ENCODE data around the gene ACKR2.

DNA sequence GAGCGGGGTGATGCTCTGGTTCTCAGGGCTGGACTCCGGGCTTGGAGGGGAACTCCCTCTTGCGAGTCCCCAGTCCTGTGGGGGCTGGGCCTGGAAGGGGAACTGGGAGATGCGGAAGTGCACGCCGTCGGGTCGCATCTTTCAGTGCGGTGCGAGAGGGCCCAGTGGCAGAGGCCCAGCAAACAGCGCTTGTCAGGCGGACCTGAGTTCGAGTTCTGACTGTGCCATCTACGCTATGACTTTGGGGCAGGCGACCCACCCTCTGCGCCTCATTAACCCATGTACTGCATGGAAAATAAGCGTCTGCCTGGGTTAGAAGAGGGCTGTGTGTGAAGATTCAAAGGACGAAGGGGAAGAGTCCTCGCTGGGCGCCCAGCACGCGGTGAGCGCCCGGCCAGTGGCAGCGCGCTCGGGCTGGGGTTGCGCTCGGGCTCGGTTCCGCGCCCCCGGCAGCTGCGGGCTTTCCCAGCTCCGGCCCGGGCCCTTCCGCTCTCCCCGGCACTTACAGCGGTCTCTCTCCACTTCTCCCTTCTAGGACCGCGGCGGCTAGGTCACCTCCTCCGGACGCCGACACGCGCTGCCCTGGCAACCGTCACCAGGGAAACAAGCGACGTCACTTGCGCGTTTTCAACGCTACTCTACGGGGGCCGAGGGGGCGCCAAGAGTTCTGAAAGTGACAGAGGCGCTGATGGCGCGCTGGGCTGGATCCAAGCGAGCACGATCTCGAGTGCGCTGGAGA, 36.4 kb upstream of the ACKR2 start, which contains the start of gene CCDC13:
- TF ChIP-seq CTCF (tag by site-specific recombination; IDR thresholded peaks at IDR 0.05) (no peak), ZNF660 (tag by site-specific recombination; IDR thresholded peaks at IDR 0.05) (no peak), ZSCAN16 (tag by site-specific recombination; IDR thresholded peaks at IDR 0.05) (no peak), ZNF211 (tag by site-specific recombination; IDR thresholded peaks at IDR 0.05; ENCODE audit: low read depth) (no peak), REPIN1 (tag by site-specific recombination; IDR thresholded peaks at IDR 0.05; ENCODE audit: low read depth) (no peak), ZNF510 (tag by site-specific recombination; IDR thresholded peaks at IDR 0.05; ENCODE audit: insufficient replicate concordance) (no peak), ZNF629 (tag by site-specific recombination; IDR thresholded peaks at IDR 0.05) (no peak), ZNF544 (tag by site-specific recombination; IDR thresholded peaks at IDR 0.05) (no peak), ZNF664 (tag by site-specific recombination; IDR thresholded peaks at IDR 0.05) (no peak)
- TF ChIP-seq, protein P1, sequence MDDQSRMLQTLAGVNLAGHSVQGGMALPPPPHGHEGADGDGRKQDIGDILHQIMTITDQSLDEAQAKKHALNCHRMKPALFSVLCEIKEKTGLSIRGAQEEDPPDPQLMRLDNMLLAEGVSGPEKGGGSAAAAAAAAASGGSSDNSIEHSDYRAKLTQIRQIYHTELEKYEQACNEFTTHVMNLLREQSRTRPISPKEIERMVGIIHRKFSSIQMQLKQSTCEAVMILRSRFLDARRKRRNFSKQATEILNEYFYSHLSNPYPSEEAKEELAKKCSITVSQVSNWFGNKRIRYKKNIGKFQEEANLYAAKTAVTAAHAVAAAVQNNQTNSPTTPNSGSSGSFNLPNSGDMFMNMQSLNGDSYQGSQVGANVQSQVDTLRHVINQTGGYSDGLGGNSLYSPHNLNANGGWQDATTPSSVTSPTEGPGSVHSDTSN (CRISPR knock-in tag; IDR thresholded peaks at IDR 0.05): no peak

Data from HEK293 (cell line).